HG03442 (cell line): ENCODE results near the gene AREL1.

Source experiments
- ATAC-seq: cut with Tn5 transposase; IDR thresholded peaks from one replicate; pipeline ENCODE4 v1.9.1; 2021; ENCODE audit warnings: mild to moderate bottlenecking, moderate library complexity; ENCODE audit not compliant: unreplicated experiment

AREL1 gene

GRCh38 chr14:74637178-74637550 is 75.7 kb downstream of the AREL1 start:
- no peak for ATAC-seq

- no peak for ATAC-seq
These were observed 76.3 kb downstream of the AREL1 start for GRCh38 chr14:74636424-74637177.

- ATAC-seq = no peak
These were observed 77.0 kb downstream of the AREL1 start for GRCh38 chr14:74635847-74636246.

GRCh38 chr14:74634964-74635363 is 77.9 kb downstream of the AREL1 start:
- no peak for ATAC-seq

- no peak for ATAC-seq
These were observed 78.4 kb downstream of the AREL1 start for GRCh38 chr14:74634481-74634880.

- ATAC-seq = no peak
These were observed 81.8 kb downstream of the AREL1 start for GRCh38 chr14:74630881-74631690.

GRCh38 chr14:74628418-74628817 is 84.5 kb downstream of the AREL1 start:
- ATAC-seq = no peak

- ATAC-seq = no peak
These were observed 85.8 kb downstream of the AREL1 start for GRCh38 chr14:74627076-74627475.

GRCh38 chr14:74622257-74622656 is 90.6 kb downstream of the AREL1 start:
- ATAC-seq = no peak

GRCh38 chr14:74621556-74621955 is 91.3 kb downstream of the AREL1 start:
- no peak for ATAC-seq

GRCh38 chr14:74620923-74621322 is 92.0 kb downstream of the AREL1 start:
- no peak for ATAC-seq

GRCh38 chr14:74620497-74620921 is 92.4 kb downstream of the AREL1 start:
- ATAC-seq = no peak

- ATAC-seq = no peak
These were observed 93.2 kb downstream of the AREL1 start for GRCh38 chr14:74619672-74620131.

- ATAC-seq = no peak
These were observed 94.6 kb downstream of the AREL1 start for GRCh38 chr14:74618078-74618952.

GRCh38 chr14:74616996-74617700 is 95.7 kb downstream of the AREL1 start:
- no peak for ATAC-seq

GRCh38 chr14:74616507-74616906 is 96.4 kb downstream of the AREL1 start:
- no peak for ATAC-seq

GRCh38 chr14:74615735-74616134 is 97.1 kb downstream of the AREL1 start:
- no peak for ATAC-seq

GRCh38 chr14:74614508-74615495 is 98.1 kb downstream of the AREL1 start:
- no peak for ATAC-seq

GRCh38 chr14:74613211-74613914 is 99.5 kb downstream of the AREL1 start:
- no peak for ATAC-seq
